Measurements from ENCODE around the gene CLNK.
"Not testable (repeated sequence)": the region's sequence is repeated elsewhere in the genome, so short reads cannot be mapped to it uniquely, and the experiment has no call there.

Gene CLNK

GRCh38 chr4:10659251-10659650 lies 25.3 kb downstream of the CLNK start:
- DNase-seq, result no peak

DNA sequence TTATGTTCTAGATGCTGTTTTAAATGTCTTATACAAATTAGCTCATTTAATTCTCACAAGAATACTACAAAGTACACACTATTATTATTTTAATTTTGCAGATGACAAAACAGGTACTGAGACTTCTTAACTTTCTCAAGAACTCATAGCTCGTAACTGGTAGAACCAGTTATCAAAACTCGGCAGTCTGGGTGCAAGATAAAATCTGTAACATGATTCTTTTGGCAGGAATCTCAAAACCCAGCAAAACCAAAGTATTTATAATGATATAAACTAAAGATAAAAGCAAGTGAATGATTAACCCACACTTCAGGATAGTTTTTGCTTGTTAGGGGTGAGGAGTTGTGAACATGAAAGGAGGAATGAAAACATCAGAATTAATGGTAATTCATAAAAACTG lies 27.6 kb downstream of the CLNK start:
- DNase-seq, result no peak

- DNase-seq, result no peak
Measured at GRCh38 chr4:10656420-10656819, 28.1 kb downstream of the CLNK start.

GRCh38 chr4:10655968-10656367 lies 28.6 kb downstream of the CLNK start:
- DNase-seq, result no peak

- no peak for DNase-seq
Measured at GRCh38 chr4:10648479-10648878, 36.1 kb downstream of the CLNK start.

DNA sequence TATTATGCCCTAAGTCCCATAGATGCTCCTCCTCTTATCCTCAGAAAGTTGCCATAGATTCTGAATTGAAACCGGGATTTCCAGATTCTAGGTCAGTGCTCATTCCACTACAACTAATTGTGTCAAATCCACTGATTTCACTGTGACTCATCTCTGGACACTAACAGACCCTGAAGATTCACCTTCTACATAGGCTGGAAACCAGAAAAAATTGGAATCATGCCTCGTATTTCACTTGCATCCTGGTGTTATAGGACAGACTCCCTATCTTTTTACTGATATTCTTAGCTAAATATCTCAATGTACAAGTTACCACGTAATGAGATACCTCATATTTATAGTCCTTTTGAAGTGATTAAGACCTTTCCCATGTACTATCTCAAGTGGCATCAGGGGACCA lies 36.7 kb downstream of the CLNK start:
- DNase-seq, result no peak

GRCh38 chr4:10643600-10644425 lies 40.8 kb downstream of the CLNK start:
- DNase-seq, result no peak

DNA sequence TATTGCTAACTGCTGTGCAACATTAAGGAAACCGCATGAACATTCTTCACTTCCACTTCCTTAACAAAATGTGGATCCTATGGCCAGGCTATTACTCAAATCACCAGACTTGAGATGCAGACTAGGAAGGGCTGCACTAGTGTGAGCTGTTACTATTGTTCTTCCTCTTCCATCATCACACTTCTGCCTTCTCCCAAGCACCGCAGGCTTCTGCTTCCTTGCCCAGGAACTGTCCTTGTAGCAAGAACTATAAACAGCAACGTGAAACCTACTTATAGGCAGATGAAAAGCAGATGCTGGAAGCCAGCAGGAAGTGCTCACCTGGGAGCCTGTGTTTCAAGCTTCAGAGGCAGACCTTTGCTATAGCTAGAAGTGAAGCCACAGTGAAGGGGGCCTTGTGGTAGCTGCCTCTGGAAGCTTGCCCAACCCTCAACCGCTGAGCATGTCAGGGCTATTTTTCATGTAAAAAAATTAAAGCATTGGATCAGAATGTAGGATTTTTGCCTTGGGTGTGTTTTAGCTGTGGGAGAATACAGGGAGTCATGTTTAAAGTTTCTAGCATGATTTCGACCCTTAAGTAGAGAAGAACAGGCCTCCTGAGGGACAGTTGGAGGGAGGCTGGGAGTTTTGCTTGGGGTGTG lies 43.9 kb downstream of the CLNK start:
- DNase-seq, result no peak

GRCh38 chr4:10639664-10640063 lies 44.9 kb downstream of the CLNK start:
- DNase-seq, result no peak

DNA sequence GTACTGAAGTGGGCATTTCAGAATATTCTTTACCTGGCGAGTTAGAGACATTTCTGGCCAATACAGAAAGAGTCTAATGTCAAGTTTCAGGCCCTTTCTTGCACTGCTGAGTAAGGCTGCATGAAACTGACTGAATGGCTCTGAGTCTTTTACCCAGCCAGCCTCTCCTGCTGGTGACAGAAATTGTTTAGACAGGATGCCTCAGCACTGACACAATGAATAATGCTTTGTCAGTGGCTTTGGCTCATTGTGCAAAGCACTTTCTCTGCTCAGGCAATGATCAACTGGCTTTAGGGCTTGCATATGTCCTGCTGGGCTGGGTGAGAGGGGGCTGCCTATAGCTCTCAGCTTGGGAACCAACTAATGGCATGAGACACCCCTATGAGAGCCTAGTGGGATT lies 45.5 kb downstream of the CLNK start:
- DNase-seq, result no peak

- no peak for DNase-seq
Measured at GRCh38 chr4:10635091-10635490, 49.5 kb downstream of the CLNK start.

- DNase-seq, result no peak
Measured at GRCh38 chr4:10629394-10629793, 55.2 kb downstream of the CLNK start.

DNA sequence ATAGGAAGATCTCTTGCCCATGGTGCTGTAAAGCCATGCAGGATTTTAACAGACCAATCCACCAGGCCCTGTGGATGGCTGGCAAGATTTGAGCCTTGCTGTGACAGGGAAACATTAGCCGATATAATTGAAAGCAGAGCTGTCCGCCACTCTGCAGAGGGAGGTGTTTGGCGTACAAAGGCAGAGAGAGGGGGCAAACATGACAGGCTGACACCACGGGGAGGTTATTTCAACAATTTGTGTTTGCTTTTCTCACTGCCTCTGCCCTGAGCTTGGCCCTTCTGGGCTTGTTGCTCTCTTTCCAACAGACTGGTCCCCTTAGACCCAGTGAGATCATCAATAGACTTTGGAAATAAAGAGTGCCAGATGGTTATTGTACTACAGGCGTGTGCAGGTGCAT lies 59.4 kb downstream of the CLNK start:
- peak; percentile 80 for DNase-seq

GRCh38 chr4:10623862-10624261 lies 60.7 kb downstream of the CLNK start:
- no peak for DNase-seq

DNA sequence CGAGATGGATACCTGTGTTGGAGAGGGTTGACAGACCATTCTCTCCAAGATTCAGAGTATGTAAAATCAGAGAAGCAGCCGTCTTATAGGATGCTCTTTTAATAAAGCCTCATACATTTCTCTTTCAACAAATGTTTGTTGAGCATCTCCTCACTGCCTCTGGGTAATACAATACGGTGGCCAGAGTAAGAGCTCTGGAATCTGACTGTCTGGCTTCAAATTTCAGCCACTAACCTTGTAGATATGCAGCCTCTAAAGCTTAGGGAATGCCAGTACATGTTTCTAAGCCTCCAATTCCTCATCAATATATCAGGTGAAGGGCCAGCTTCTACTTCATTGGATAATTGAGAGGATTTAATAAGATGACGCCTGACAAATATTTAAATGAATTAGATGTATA lies 61.3 kb downstream of the CLNK start:
- no peak for DNase-seq

- DNase-seq, result no peak
Measured at GRCh38 chr4:10622728-10623127, 61.8 kb downstream of the CLNK start.

GRCh38 chr4:10620935-10621488 lies 63.6 kb downstream of the CLNK start:
- peak; percentile 14 for DNase-seq

DNA sequence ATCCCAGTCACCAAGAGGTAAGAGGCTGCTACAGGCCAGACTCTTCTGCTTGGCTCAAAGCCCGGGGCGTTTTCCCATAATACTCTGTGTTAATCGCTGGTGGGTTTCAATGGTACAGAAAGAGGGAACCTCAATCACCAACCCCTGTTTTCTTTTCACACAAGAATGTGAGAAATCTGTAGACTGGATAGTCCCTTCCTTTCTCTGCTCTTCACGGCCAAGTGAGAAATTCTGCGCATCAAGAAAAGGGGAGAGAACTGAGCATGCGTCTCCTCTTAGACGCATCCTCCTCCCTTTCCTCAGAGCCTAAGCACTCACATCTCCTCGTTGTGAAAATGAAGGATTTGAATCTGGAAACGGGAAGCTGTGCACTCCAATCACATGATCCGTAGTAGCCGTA lies 64.7 kb downstream of the CLNK start:
- DNase-seq, result no peak

- DNase-seq, result peak; percentile 86
Measured at GRCh38 chr4:10619220-10619619, 65.3 kb downstream of the CLNK start.

- not testable (repeated sequence) for DNase-seq
Measured at GRCh38 chr4:10614926-10615325, 69.6 kb downstream of the CLNK start.

DNA sequence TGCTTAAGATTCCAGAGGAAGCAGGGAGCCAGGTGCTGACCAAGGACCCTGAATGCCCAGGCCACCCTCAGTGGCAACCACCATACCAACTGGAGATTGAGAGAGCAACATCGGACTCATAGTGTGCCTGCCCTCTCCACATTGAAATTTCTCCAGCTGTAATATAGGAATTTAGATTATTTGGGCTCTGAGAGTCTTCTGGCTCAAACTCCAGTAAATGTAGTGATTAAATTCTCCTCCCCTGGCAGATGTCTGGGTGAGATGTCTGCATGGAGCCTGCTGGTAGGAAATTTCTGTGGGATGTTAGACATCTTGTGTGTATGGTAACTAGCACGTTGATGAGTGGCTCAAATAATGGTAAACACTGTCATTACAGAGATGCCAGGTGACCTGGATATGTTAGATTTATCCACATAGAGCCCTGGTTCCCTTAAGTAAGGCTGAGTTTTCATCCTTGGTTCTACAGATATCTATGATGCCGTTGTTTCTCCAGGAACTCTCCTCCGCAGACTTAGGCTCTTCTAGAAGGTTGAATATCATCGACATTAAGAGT lies 70.6 kb downstream of the CLNK start:
- no peak for DNase-seq

DNA sequence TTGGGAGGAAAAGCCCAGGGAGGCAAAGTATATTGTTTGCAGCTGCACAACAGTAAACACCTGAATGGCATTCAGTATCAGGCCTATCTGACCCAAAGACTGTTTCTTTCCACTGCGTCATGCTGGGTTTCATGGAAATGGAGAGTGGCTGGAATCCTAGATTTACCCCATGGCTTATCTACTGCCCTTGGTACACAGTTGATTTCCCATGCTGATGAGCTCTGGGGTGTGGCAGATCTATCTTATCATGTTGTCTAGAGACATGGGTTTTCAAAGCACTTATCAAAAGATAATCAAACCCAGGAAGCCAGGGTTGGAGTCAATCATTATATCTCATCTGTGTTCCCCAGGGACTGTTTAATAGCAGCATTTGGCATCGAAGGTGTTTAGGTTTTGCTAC lies 72.1 kb downstream of the CLNK start:
- DNase-seq, result no peak

GRCh38 chr4:10611673-10612072 lies 72.9 kb downstream of the CLNK start:
- DNase-seq, result no peak
